ENCODE data around the gene HEPACAM2.

Gene HEPACAM2

GRCh38 chr7:93231799-93232672 is 5.8 kb upstream of the HEPACAM2 start, which contains the start of gene VPS50:
VPS50 (plus strand) TSS chr7:93232366; CDS start chr7:93232468, 102 bp downstream.
- in situ Hi-C loops (cut with MboI; ENCODE audit: low pct_unique_long_range_greater_than_20kb, low sequenced_read_pairs, unreplicated experiment), result loop anchor here (10.0 kb wide), 1 partner anchor 137 kb away; no protein-coding TSS in a partner anchor
- TF ChIP-seq, protein P1, sequence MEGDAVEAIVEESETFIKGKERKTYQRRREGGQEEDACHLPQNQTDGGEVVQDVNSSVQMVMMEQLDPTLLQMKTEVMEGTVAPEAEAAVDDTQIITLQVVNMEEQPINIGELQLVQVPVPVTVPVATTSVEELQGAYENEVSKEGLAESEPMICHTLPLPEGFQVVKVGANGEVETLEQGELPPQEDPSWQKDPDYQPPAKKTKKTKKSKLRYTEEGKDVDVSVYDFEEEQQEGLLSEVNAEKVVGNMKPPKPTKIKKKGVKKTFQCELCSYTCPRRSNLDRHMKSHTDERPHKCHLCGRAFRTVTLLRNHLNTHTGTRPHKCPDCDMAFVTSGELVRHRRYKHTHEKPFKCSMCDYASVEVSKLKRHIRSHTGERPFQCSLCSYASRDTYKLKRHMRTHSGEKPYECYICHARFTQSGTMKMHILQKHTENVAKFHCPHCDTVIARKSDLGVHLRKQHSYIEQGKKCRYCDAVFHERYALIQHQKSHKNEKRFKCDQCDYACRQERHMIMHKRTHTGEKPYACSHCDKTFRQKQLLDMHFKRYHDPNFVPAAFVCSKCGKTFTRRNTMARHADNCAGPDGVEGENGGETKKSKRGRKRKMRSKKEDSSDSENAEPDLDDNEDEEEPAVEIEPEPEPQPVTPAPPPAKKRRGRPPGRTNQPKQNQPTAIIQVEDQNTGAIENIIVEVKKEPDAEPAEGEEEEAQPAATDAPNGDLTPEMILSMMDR (IDR thresholded peaks at IDR 0.05; ENCODE audit: extremely low read depth, insufficient read depth, missing control alignments), result no peak
- DNase-seq (ENCODE audit: low spot score), result peak; percentile 83

GRCh38 chr7:93231259-93231658 is 5.0 kb upstream of the HEPACAM2 start:
- TF ChIP-seq, protein P1 (IDR thresholded peaks at IDR 0.05; ENCODE audit: extremely low read depth, insufficient read depth, missing control alignments), result no peak
- in situ Hi-C loops (cut with MboI; ENCODE audit: low pct_unique_long_range_greater_than_20kb, low sequenced_read_pairs, unreplicated experiment), result loop anchor here (10.0 kb wide), 1 partner anchor 136 kb away; no protein-coding TSS in a partner anchor
- no peak for DNase-seq (ENCODE audit: low spot score)

GRCh38 chr7:93228302-93228701 is 2.0 kb upstream of the HEPACAM2 start:
- TF ChIP-seq, protein P1 (IDR thresholded peaks at IDR 0.05; ENCODE audit: extremely low read depth, insufficient read depth, missing control alignments), result peak; percentile 66
- in situ Hi-C loops (cut with MboI; ENCODE audit: low pct_unique_long_range_greater_than_20kb, low sequenced_read_pairs, unreplicated experiment), result no loop called here
- peak; percentile 31 for DNase-seq (ENCODE audit: low spot score)

GRCh38 chr7:93219868-93220267 is 6.4 kb downstream of the HEPACAM2 start:
- in situ Hi-C loops (cut with MboI; ENCODE audit: low pct_unique_long_range_greater_than_20kb, low sequenced_read_pairs, unreplicated experiment), result no loop called here
- no peak for DNase-seq (ENCODE audit: low spot score)
- TF ChIP-seq, protein P1 (IDR thresholded peaks at IDR 0.05; ENCODE audit: extremely low read depth, insufficient read depth, missing control alignments), result no peak

DNA sequence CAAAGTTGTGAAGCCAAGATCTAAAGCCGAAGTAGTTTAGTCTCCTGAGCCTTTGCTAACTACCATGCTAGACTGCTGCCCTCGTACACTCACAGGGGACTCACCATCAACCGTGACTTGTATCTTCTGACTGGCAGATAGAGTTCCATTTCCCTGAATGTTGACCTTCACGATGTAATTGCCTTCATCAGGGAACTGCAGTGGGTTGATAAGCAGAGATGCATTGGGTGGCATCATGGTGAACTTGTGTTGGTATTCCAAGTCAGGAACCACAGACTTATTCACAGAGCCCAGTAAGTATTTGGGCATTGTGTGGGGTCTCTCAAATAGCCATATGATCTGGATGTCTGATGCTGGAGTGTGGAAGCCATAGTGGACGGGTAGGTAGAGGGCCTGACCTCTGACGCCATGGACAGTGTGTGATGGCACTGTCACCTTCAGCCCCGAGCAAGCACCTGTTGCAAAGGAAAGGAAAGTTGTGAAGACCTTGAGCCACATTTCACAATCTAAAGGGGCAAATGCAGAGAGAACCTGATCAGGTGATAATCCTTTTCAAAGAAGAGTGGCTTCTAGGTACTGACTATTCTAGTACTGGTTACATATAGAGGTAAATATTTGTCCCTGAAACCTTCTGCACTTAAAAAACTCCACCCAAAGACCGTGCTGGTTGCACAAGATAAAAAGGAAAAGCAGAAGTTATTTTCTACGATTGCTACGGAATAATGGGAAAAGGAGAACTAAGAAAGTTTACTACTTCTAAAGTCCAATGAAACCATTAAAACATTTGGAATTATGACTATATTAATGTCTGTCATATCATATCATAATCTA is 7.1 kb downstream of the HEPACAM2 start:
- in situ Hi-C loops (cut with MboI; ENCODE audit: low pct_unique_long_range_greater_than_20kb, low sequenced_read_pairs, unreplicated experiment), result no loop called here
- DNase-seq (ENCODE audit: low spot score), result no peak
- TF ChIP-seq, protein P1 (IDR thresholded peaks at IDR 0.05; ENCODE audit: extremely low read depth, insufficient read depth, missing control alignments), result no peak

DNA sequence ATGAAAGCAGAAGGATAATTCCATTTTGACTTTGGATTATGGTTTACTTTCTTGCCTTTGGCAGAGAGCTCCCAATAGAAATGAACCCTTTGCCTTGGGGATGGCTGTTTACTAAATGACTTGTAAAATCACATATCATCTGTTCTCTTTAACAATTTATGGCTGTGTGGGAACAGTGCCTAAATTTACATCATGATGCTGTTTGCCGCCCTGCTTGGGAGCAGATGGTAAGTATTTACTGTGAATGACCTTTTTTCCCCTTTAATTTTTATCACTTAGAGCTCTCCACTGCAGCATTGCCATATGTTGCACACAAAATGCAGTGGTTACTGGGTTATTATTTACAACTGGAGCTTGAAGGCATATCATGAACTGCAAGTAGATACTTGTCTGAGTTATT is 13.4 kb downstream of the HEPACAM2 start:
- TF ChIP-seq, protein P1 (IDR thresholded peaks at IDR 0.05; ENCODE audit: extremely low read depth, insufficient read depth, missing control alignments), result no peak
- in situ Hi-C loops (cut with MboI; ENCODE audit: low pct_unique_long_range_greater_than_20kb, low sequenced_read_pairs, unreplicated experiment), result no loop called here
- DNase-seq (ENCODE audit: low spot score), result no peak

All from GM13977 (cell line).